ENCODE measurements around the gene CDKN2AIPNL. TPM values are rescaled to one million over a fixed set of nuclear protein-coding genes. Genes with fewer than 3 reads are reported as not detected.

CDKN2AIPNL gene
- total RNA-seq, 1 donor from 2014 or later, result 22.8 TPM

- Mint-ChIP-seq H3K4me1 (ENCODE audit: low read depth, unreplicated experiment) (peaks cover 11% of the 10 kb centered on the region), H3K27ac (ENCODE audit: unreplicated experiment) (no peak overlapping the region), H3K4me3 (ENCODE audit: unreplicated experiment) (no peak overlapping the region), H3K36me3 (ENCODE audit: low read depth, unreplicated experiment) (peaks cover 12% of the 10 kb centered on the region), H3K27me3 (ENCODE audit: low read depth, unreplicated experiment) (no peaks in the 10 kb centered on the region), H3K9me3 (ENCODE audit: unreplicated experiment) (no peaks in the 10 kb centered on the region)
- Histone ChIP-seq H3K4me2 (ENCODE audit: low read length) (no peak overlapping the region), H4K20me1 (ENCODE audit: insufficient read depth, low read length) (peaks cover 3% of the 10 kb centered on the region), H3K9ac (ENCODE audit: low read length) (no peak overlapping the region), H3K9me3 (ENCODE audit: insufficient read depth, low read depth, low read length) (no peaks in the 10 kb centered on the region), H2AFZ (ENCODE audit: low read depth, low read length) (no peak overlapping the region), H3K4me3 (ENCODE audit: insufficient read depth, low read depth, low read length) (no peak overlapping the region), H3K27me3 (ENCODE audit: insufficient read depth, low read length) (no peaks in the 10 kb centered on the region), H3K36me3 (ENCODE audit: insufficient read depth, low read length) (peaks cover 24% of the 10 kb centered on the region), H3K27ac (ENCODE audit: low read depth, low read length) (no peak overlapping the region), H3K79me2 (ENCODE audit: insufficient read depth, low read length) (no peaks in the 10 kb centered on the region), H3K4me1 (ENCODE audit: insufficient read depth, low read length) (no peaks in the 10 kb centered on the region)
- no peak for TF ChIP-seq EZH2 (IDR thresholded peaks at IDR 0.05; ENCODE audit: insufficient read depth, low read length)
- TF ChIP-seq CTCF (IDR thresholded peaks at IDR 0.05; ENCODE audit: insufficient read depth, low read depth, low read length), result no peak
- FAIRE-seq, result no peak
- DNase-seq (ENCODE audit: low read depth), result no peak
Measured at GRCh38 chr5:134397196-134397595, 14.5 kb downstream of the CDKN2AIPNL start.

- FAIRE-seq, result no peak
- peaks cover 30% of the 10 kb centered on the region for H3K36me3 ChIP-seq (ENCODE audit: insufficient read depth, low read length)
- H3K4me3 Mint-ChIP-seq (ENCODE audit: unreplicated experiment), result no peak overlapping the region
Measured at GRCh38 chr5:134396274-134396673, 15.4 kb downstream of the CDKN2AIPNL start.

More at GRCh38 chr5:134396274-134396673, 15.4 kb downstream of the CDKN2AIPNL start:
- no peaks in the 10 kb centered on the region for H3K9me3 Mint-ChIP-seq (ENCODE audit: unreplicated experiment)
- DNase-seq (ENCODE audit: low read depth), result no peak
- H3K4me1 Mint-ChIP-seq (ENCODE audit: low read depth, unreplicated experiment), result peaks cover 11% of the 10 kb centered on the region
- Histone ChIP-seq H3K9me3 (ENCODE audit: insufficient read depth, low read depth, low read length) (no peaks in the 10 kb centered on the region), H2AFZ (ENCODE audit: low read depth, low read length) (no peak overlapping the region), H3K9ac (ENCODE audit: low read length) (no peak overlapping the region), H3K4me2 (ENCODE audit: low read length) (no peak overlapping the region), H3K79me2 (ENCODE audit: insufficient read depth, low read length) (no peaks in the 10 kb centered on the region), H3K4me3 (ENCODE audit: insufficient read depth, low read depth, low read length) (no peak overlapping the region), H3K27me3 (ENCODE audit: insufficient read depth, low read length) (no peaks in the 10 kb centered on the region), H4K20me1 (ENCODE audit: insufficient read depth, low read length) (peaks cover 7% of the 10 kb centered on the region), H3K4me1 (ENCODE audit: insufficient read depth, low read length) (no peaks in the 10 kb centered on the region), H3K27ac (ENCODE audit: low read depth, low read length) (no peak overlapping the region)
- no peaks in the 10 kb centered on the region for H3K27me3 Mint-ChIP-seq (ENCODE audit: low read depth, unreplicated experiment)
- no peak for TF ChIP-seq CTCF (IDR thresholded peaks at IDR 0.05; ENCODE audit: insufficient read depth, low read depth, low read length)
- TF ChIP-seq EZH2 (IDR thresholded peaks at IDR 0.05; ENCODE audit: insufficient read depth, low read length), result no peak
- no peak overlapping the region for H3K27ac Mint-ChIP-seq (ENCODE audit: unreplicated experiment)
- H3K36me3 Mint-ChIP-seq (ENCODE audit: low read depth, unreplicated experiment), result peaks cover 12% of the 10 kb centered on the region

Data from astrocyte (in vitro differentiated cells and primary cell).